GM12872 (cell line): ENCODE results near the gene TJP2.

Experiments
- TF ChIP-seq, protein P1 (sequence below): IDR thresholded peaks from 3 replicates; pipeline ENCODE4 v1.5.1; 2011; ENCODE audit warnings: low read depth, mild to moderate bottlenecking, low read length, moderate library complexity; ENCODE audit not compliant: insufficient read depth

The TJP2 gene

DNA sequence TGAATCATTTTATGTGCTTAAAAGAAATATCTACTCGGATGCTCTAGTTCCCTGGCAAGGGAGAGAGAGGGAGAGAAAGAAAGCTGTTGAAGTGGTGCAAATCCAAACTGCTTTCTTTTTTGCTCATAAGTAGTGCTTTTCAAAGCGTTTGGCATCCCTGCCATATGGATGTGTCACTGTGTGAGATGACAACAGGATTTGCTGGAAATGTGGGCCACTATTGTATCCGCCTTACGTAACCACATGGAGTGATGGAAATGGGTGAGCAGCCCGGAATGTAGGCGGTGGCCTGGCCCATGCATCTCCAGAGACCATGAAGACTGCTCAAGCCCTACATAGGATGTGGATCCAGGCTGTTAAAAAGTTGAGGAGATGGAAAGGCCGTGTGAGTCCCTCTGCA lies 30.8 kb downstream of the TJP2 start:
- TF ChIP-seq, protein P1, sequence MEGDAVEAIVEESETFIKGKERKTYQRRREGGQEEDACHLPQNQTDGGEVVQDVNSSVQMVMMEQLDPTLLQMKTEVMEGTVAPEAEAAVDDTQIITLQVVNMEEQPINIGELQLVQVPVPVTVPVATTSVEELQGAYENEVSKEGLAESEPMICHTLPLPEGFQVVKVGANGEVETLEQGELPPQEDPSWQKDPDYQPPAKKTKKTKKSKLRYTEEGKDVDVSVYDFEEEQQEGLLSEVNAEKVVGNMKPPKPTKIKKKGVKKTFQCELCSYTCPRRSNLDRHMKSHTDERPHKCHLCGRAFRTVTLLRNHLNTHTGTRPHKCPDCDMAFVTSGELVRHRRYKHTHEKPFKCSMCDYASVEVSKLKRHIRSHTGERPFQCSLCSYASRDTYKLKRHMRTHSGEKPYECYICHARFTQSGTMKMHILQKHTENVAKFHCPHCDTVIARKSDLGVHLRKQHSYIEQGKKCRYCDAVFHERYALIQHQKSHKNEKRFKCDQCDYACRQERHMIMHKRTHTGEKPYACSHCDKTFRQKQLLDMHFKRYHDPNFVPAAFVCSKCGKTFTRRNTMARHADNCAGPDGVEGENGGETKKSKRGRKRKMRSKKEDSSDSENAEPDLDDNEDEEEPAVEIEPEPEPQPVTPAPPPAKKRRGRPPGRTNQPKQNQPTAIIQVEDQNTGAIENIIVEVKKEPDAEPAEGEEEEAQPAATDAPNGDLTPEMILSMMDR = no peak

DNA sequence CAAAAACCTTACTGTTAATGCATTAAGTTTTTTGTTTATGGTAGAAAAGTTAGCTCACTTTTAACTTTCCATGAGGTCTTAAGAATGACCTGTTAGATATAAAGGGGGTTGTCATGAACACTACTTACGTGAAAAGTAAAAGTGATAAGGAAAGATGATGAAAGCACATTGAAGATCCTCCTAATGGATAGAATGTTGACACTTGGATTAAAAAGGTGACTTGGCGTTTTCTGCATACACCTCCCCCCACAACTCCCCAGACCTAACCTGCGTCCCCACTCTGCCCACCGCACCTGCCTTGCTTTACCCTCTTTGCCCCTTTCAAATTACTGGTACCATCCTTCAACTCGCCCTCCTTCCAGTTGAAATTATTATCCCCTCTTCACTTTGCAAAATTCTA lies 32.0 kb downstream of the TJP2 start:
- TF ChIP-seq, protein P1 = no peak

DNA sequence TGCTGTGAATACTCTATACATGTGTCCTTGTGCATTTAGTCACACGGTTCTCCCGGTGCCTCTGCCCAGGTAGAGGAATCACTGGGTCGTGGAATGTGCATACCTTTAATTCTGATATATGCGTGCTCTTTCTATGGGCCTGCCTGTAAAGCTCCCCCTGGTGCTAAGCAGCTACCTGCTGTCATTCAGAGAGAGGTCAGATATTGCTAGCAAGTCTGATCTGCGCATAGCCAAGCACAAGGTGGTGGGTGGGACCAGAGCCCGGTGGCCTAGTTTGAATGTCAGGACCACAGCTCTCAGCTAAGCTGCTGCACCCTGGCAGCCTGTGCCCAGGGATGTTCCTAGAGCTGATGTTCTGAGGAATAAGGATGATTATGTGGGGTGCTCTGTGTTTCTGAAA lies 33.4 kb downstream of the TJP2 start:
- TF ChIP-seq, protein P1 = no peak

DNA sequence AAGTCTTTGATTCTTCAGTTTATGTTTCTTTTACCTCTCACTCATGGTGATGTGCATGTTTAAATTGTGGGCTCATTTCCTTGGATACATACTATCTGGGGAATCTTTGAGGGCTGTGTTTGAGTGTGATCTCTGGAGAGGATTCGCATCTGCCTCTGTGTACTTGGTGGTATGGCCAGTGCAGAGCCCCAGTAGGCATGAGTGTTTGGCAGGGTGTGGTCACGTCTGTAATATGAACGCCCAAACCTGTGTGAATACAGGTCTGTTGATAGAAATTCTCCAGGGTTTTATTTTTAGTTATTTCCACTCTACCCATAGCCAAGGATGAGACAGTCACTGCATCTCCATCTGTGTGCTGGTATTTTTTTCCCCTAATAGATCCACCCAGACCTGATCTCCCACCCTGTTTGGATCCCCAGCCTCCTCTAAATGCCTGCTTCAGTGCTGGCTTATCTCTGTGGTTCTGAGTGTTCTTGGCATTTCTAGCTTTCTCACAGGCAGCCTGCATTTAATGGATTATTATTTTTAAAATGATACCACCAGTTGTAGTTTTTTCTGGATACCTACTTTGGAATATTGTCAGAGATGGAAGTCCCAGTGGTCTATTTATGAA lies 37.5 kb downstream of the TJP2 start:
- TF ChIP-seq, protein P1 = no peak

DNA sequence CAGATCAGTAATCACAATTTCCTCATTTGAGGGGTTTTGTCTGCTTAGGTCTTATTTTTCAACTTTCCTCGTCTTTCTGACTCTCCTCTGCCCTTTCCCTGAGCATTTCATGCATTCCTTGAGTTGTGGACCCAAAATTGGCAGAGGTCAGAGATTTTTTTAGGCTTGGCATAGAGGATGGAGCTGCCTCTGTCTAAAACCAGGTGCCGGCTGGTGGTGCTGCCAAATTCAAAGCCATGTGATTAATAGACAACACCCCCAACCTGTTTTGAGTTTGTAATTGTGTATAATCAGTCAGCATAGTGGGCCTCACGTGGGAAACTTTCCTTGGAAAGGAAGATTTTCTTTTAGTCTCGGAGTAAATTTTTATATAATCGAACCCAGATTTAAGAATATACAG lies 39.6 kb downstream of the TJP2 start:
- TF ChIP-seq, protein P1 = no peak

DNA sequence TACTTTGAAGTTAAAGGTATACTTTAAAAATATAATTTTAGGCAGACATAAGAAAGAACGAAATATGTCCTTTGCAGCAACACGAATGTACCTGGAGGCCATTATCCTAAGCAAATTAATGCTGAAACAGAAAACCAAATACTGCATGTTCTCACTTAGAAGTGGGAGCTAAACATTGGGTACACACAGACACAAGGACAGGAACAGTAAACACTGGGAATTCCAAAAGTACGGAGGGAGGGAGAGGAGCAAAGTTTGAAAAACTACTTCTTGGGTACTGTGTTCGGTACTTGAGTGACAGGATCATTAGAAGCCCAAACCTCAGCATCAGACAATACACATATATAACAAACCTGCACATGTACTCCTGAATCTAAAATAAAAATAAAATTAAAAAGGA lies 40.9 kb downstream of the TJP2 start:
- TF ChIP-seq, protein P1 = no peak

DNA sequence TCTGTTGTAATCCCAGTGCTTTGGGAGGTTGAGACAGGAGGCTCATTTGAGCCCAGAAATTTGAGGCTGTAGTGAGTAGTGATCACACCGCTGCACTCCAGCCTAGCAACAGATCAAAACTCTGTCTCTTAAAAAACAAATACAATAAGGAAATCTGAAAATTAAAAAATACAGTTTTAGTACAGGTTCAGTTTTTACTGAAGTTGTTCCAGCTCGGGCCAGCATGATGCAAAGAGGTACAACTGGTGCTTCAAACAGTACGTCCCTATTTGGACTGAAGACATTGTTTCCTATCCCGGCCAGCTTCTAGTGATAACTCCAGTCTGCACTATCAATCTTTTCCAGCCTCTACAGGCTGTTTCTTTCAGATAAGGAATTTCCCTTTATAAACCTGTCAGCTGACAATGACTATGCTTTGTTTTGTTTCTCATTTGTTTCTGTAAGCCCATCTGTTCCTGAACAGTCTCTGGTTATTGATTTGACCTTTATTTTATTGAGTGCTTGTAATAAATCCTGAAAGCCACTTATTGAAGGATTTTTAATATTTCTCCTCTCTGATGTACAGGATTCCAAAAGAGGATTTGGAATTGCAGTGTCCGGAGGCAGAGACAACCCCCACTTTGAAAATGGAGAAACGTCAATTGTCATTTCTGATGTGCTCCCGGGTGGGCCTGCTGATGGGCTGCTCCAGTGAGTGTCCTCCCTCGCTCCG lies 41.9 kb downstream of the TJP2 start:
- TF ChIP-seq, protein P1 = no peak
